Stimulated activated CD4-positive, alpha-beta T cell treated with anti-CD3 and anti-CD28 coated beads, Interleukin-2, amount 100 ng/mL, for 48 hours (primary cell): ENCODE results near the gene ORMDL3.
"Not testable (repeated sequence)": the region's sequence is repeated elsewhere in the genome, so short reads cannot be mapped to it uniquely, and the experiment has no call there.

Experiments used
- DNase-seq, 2 donors: peaks; one replicate each; pipeline ENCODE4 v3.0.0-alpha.2; 2020

The ORMDL3 gene

DNA sequence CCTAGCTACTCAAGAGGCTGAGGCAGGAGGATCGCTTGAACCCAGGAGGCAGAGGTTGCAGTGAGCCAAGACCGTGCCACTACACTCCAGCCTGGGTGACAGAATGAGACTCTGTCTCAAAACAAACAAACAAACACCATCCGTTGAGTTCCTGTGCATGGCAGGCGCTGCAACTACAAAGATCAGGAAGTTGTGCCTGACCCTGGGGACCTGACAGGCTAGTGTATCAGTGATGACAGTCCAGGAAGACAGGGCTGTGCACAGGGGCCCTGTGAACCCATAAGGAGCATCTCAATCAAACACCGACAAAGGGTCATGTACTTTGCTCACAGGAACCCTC lies 21.1 kb upstream of the ORMDL3 start:
- DNase-seq: not testable (repeated sequence)

DNA sequence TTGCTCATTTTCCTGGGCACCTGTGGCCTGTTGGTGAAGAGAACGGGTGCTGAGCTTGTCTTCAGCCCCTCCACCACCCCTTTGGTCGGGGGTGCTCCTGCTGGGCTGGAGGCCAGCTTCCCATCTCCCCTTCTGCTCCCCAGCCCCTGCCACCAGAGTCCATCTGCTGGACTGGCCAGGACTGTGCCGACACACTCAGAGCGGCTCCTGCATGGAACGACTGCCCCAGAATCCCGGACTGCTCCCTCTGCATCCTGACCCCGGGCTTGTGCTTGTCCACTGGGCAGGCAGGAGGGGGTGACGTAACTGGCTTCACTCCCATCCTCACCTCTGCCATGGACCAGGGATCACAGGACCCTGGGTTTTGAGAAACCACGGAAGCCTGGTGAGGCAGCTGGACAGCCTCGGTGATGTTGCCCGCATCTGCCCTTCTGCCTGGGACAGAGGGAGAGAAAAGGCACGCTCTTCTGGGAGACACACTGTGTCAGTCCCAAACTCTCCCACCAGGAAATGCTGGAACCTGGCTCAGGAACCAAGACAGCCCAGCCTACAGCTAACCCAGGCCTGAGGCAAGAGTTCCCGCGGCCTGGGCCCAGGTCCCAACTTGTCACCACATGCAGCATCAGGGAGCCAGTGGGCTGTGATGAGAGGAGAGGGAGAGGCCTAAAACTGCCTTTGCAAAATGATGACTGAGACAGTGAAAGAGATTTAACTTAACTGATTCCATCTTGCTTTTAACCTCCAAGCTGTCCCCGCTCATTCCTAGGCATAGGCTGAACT lies 19.3 kb upstream of the ORMDL3 start:
- DNase-seq: no peak

DNA sequence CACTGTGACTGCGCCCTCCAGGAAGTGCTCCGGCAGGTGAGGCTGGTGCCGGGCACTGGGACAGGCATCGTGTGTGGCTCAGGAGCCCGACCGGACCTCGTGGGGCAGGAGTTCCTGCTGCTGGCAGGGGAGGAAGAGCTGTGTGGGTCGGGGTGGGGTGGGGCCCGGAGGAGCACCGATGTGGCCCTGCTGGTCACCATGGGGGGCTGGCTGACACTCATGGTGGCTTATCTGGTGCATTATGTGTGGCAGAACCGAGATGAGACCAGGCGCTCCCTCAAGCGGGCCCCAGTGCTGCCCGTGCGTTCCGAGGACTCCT lies 17.0 kb upstream of the ORMDL3 start:
- DNase-seq: no peak

DNA sequence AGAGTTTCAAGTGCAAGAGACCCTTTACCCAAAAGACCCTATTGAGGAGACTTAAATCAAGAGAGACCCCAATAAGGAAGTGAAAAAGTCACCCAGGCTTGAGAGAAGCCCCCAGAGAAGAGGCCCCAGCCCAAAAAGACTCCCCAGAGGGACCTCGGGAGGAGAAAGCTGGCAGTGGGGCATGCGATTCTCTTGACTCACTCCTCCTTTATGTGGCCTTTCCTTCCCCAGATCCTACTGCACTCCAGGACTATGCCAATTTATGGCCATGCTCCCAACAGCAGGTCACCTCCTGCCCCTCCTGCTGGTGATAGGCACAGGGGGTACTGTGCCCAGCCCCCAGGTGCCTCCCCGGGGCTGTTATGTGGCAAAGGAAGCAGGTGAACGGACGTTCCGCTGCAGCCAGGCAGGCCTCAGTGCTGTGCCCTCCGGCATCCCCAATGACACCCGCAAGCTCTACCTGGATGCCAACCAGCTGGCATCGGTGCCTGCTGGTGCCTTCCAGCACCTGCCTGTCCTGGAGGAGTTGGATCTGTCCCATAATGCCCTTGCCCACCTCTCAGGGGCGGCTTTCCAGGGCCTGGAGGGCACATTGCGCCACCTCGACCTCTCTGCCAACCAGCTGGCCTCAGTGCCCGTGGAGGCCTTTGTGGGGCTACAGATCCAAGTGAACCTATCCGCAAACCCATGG lies 16.4 kb upstream of the ORMDL3 start:
- DNase-seq: no peak

DNA sequence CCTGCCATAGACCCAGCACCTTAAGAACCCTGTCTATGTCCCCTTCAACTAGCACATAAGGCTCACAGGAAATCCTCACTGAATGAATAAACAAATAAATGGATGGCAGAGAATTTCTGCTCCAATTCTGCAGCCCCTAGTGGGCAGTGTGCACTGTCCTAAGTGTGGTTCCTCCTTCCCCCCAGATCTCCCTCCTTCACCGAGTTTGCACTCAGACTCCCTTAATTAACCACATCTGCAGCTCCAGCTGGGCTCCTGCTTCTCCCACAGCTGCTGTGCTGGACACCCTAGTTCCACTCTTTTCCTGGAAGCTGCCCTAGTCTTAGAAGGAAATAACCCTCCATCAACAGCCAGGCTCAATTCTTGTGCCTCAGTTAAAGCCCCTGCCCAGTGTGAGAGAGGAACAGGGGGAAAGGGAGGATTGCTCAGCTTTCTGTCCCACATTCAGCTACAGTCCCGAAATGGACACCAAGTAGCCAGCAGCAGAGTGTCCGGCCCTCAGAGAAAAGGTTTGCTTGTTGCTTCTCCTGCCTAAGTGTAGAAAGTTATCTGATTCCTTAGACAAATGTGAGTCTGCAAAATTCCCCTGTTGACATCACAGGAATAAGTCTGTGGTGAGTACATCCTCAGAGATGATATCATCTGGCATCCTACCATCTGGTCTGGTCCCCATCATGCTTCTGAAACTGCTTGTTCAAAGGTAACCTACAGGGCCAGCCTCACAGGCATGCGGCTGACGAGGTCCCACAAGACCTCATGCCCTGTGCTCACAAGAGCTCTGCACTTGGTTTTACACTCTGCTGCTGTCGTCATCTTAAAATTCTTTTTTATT lies 12.4 kb upstream of the ORMDL3 start:
- no peak for DNase-seq

DNA sequence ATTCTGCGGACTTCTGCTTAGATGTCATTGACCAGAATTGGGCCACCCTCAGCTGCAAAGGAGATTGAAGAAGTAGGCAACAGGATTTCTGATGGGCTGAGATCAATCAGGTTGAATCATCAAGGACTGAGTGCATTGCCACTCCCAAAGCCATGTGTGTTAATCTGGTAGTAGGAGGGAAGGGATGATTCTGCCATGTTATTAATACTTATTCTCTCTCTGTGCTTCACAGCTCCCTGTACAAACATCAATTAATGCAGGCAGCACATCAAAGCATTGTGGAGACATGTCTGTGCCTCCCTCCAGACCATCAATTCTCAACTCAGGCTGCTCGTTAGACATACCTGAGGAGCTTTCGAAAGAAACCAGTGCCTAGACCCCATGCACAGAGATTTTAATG lies 11.7 kb upstream of the ORMDL3 start:
- no peak for DNase-seq

DNA sequence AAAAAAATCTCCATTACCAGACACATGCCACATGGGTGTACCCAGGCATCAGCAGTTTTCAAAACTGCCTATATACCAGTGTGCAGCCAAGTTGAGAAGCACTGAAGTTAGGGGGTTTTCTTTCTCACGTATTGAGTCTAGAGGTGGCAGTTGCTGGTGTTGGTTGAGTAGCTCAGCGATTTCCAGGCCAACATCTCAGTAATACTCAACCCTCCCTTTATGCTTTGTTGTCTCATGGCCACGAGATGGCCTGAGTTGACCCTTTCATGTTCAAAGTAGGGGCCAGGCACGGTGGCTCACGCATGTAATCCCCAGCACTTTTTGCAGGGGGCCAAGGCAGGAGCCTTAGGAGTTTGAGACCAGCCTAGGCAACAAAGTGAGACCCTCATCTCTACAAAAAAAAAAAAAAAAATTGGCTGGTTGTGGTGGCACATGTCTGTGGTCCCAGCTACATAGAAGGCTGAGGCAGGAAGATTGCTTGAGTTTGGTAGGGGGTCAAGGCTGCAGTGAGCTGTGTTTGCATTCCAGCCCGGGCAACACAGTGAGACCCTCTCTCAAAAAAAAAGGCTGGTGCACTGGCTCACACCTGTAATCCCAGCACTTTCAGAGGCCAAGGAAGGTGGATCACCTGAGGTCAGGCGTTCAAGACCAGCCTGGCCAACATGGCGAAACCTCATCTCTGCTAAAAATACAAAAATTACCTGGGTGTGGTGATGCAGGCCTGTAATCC lies 10.9 kb upstream of the ORMDL3 start:
- DNase-seq: no peak

DNA sequence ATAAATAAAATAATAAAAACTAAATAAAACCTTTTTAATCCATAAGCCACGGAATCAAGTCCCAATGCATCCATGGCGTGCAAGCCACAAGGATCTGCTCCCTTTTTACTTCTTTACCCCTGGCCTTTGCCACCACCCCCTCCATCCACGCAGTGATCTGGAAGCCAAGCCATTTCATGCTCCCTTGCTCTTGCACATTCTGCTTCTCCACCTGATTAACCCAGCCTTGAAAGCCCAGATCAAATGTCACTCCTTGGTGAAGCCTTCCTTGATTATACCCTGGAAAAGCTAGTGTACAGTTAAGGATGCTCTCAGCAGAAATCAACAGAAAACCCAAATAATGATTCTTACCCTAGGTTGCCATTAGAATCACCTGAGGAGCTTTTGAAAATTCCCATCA lies 10.0 kb upstream of the ORMDL3 start:
- no peak for DNase-seq

DNA sequence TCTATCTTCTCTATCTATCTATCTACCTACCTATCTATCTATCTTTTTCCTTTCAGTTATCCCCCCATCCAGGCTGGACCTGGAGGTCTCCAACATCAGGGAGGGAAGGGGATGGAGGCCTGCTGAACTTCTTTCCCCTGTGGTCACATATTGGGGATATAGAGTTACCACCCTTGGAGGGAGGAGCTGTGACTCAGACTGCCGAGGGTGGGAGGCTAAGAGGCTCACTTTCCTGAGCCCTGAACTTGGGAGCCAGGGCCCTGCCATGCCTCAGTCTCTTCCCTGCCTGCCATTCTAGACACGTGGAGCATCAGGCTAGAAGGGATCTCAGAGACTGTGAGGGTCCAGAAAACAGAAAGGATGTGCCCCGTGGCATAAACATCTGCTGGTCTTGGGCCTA lies 8.5 kb upstream of the ORMDL3 start:
- no peak for DNase-seq

DNA sequence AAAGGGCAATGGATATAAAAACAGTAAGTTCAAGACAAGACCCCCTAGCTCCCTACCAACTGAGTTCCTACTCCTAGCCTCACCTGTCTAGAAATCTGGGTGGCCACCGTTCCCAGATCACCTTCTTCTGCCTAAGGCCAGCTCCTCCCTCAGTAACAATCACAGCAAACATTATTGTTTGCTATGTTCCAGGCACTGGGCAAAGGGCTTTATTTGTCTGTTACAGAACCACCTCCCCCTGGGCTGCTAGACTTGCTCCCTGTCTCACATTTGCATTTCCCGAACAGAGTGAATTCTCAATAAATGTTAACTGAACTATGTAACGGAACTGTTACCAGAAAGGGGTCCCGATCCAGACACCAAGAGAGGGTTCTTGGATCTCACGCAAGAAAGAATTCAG lies 6.9 kb upstream of the ORMDL3 start:
- DNase-seq: no peak

DNA sequence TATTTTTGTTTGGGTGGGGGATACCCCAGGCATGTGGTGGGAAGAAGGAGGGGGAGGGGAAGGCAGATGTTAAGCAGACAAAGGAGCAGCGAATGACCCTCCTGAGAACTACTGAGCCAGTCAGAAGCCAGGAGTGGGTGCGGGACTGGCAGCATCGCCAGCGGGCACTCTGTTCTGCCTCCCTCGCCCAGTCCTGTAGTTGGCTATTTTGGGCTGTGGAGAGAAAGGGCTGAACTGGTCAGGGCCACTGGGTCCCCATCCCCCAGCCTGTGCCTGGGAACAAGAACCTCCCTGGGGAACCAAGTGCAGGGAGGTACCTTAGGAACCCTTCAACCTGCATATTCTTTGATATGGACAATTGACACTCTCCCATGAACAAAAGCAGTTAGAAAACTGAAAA lies 6.5 kb upstream of the ORMDL3 start:
- DNase-seq: no peak

DNA sequence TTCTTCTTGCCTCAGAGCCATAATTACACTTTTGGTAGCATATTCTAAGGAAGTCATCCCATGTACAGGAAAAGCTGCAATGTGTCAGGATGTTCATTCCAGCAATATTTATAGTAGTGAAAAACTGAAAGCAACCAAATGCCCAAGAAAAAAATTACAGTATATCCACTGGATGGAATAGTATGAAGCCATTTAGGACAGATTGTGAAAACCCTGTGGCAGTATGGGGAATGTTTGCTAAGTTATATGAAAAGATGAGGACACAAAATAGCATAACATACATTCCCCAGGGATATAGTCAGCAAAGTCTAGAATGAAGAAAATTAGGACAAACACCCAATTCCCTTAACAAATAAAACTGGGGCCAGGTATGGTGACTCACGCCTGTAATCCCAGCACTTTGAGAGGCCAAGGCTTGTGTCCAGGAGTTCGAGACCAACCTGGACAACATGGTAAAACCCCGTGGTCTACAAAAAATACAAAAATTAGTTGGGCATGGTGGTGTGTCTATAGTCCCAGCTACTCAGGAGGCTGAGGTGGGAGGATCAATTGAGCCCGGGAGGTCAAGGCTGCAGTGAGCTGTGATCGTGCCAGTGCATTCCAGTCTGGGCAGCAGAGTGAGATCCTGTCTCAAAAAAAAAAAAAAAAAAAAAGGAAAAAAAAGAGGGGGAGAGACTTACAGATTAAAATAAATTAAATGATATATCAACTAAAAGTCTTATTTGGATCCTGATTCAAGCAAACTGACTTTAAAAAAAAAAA lies 2.4 kb upstream of the ORMDL3 start:
- DNase-seq: no peak

DNA sequence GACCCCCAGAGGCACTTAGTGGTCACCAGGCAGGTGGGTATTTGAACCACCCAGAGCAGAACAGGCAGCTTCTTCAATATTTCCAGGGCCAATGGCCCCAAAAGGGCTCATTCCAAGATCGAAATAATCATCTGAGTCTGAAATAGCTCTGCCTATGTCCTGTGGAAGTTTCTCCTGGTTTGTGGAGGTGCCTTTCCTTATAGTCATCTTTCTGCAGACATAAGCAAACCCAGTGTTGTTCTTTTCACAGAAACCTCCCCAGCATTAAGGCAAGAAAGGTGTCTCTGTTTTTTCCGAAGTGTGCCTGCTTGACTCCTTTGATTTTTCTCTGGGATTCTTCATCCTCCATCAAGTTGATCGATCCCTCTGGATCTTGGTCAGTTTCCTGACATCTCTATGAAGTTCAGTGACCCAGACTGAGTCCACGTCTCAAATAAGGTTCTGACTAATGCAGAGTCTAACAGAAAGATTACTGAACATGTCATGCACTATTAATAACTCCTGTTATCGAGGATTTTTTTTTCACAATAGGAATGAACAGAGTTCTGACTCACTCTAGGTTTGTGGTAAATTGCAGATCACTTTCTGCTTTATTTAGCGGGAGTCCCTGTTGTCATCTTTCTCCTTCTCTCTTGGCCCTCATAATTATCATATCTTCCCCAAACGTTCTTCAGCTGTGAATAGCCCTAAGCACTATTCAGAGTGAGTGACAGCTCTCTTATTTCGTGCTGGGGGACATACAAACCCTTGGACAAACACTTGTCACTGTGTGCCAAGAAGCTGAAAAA lies 1.7 kb upstream of the ORMDL3 start:
- DNase-seq: no peak

DNA sequence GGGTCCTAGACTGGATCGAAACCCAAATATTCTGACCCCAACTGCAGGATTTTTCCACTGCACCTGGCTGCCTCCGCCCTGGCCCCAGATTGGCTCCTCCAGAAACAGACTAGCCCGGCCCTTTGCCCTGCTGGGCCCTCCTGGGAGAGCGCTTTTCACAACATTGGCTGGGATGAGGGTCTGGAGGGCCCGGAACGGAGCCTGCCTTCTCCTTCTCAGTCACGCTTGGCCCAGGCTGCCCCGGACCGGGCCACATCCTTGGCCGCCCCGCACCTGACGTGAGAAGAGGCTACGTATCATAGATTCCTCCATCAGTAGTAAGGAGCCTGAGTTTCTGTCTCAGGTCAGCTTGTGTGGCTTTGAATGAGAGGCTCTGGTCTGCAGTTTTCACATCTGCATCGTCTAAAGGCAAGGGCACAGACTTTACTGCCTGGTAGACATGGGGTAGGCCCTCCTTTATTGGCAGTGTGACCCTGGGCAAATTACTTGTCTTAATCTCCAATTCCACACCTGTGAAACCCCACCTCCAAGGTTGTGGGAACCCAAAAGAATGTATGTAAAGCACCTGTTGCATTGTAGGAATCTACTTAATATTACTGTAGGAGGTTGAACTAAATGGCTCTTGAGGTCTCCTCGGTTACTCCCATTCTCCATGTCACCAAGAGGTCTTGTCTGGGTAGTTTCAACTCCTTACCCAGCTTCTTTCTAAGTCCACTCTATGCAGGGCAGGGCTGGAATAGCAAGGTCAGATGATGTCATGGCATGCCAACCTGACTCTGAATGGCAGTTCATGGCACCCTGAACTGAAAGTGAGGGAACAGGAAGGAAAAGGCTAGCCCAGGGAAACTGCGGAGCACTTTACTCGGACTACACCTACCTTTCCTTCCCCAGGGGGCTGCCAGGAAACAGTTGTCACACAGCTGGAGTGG lies 792 bp upstream of the ORMDL3 start:
- no peak for DNase-seq

DNA sequence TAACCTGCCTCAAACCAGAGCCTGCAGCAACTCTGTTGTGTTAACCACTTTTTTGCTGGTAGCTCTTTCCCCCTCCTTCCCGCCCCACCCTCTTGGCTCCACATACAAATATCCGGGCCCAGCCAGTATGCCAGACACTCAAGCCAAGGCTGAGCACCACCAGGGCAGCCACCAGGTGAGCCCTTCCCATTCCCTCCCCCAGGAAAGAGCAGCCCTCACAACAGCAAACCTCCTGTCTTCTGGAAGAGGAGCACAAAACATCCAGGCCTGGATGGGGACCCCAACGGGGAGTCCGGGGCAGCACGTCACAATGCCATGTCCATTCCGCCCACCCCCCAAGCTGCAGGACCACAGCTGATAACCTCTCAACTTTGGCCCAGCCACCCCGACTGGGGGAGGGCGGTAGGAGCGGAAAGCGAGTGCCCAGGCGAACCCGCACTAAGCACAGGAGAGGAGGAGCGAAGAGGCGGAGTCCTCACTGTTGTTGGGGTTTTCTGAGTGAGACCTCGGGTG lies 757 bp downstream of the ORMDL3 start:
- DNase-seq: peak in 1 of 2 donors; percentile 30

DNA sequence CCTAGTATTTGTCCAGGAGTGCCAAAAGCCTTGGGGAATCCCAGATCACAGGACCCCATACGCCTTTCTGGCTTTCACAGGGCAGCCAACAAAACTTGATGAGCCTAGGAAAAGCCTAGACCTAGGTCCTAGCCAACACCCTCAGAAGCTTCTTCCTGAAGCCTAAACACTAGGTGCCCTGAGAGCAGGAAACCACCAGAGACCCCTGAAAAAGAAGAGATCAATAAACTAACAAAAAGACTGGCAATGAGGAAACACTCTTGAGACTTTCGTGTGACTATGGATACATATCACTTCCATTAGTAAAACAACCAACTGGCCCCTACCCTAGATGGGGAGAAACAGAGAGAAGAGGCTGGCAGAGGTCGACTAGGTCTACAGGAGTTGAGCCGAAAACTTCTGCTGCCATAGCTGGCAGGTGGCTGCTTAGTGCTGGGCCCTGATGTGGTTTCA lies 1.2 kb downstream of the ORMDL3 start:
- DNase-seq: no peak

DNA sequence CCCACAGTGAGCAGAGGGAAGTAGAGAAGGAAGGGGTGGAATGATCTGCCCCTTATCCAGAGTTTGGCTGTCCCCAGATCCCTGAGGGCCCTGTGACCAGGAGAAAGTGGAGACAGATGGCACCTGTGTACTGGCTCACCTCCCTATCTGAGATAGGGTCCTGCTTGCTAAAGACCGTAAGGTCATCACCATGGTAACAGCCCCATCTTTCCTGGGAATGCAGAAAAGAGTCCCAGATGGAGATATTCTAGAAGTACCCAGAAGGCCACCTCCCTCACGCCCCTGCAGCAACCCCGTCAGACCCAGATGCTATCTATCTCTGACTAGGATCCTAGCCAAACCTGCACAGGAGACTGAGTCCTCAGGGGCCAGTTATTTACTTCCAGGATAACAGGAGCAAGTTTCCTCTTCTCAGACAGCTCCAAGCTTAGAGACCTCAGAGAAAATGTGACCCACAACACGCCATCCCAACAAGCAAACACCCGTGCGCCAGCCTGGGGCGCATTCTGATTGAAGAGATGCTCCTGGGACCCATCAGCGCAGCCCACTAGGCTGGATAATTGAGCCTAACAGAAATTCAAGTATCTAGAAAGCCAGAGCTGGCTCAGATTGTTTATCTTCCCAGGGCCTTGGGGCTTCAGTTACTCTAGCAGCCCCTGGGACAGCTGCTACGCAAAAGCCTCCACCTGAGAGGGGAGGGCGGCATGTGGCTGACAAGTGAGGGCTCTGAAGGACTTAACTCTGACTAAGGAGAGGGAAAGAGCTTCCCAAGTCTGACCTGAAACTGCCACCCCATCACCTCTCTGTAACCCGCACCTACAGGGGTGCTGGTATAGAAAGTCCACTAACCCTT lies 1.9 kb downstream of the ORMDL3 start:
- DNase-seq: no peak

DNA sequence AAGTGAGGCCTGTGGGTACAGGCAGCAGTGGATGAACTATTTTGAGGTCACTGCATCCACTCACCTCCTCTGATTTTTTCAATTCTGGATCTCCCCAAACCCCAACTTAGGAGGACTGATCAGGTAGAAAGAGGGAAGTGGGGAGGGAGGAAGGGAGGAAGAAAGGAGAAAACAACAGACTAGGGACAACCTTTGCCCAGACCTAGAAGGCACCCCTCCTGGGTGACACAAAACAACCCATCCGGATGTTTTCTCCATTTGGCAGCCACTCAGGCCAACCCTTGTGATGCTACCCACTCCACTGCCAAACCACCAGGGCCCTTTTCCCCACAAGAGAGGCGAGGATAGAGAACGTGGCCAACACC lies 2.7 kb downstream of the ORMDL3 start:
- no peak for DNase-seq
